Activated naive CD8-positive, alpha-beta T cell (primary cell): ENCODE results near the gene DHX35.
A peak's percentile ranks its signal among the peaks of the same experiment; 100 is the strongest.
"Not testable (repeated sequence)": the region's sequence is repeated elsewhere in the genome, so short reads cannot be mapped to it uniquely, and the experiment has no call there.

Experiments used
- H3K27ac Mint-ChIP-seq: one replicate; pipeline ENCODE4 v1.8.0; 2021; ENCODE audit warnings: mixed read lengths
- H3K27me3 Mint-ChIP-seq: one replicate; pipeline ENCODE4 v1.8.0; 2021; ENCODE audit warnings: mixed read lengths
- H3K36me3 Mint-ChIP-seq: one replicate; pipeline ENCODE4 v1.8.0; 2021; ENCODE audit warnings: mixed read lengths
- H3K4me1 Mint-ChIP-seq: one replicate; pipeline ENCODE4 v1.8.0; 2021; ENCODE audit warnings: low read depth, mixed read lengths
- H3K4me3 Mint-ChIP-seq: one replicate; pipeline ENCODE4 v1.8.0; 2021; ENCODE audit warnings: mild to moderate bottlenecking, mixed read lengths
- H3K9me3 Mint-ChIP-seq: one replicate; pipeline ENCODE4 v1.8.0; 2021; ENCODE audit warnings: low read depth, mixed read lengths

Gene DHX35

DNA sequence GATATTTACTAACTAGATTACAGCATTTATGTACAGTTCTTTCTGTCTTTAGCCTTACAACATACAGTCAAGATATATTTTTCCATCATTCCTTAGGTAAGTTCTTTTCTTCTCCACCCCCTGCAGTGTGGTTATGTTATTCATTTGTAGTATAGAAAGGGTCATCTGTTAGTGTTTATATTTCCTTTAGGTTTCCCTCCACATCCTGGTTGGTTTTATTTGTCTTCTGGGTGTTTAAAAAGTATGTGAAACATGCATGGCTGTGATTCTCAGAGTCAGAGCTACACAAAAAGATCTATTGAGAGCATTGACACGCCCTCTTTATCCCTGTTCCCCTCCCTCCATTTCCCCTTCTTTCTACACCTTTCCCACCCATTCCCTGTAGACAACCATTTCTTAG lies 20.1 kb downstream of the DHX35 start:
- H3K27ac Mint-ChIP-seq = no peak overlapping the region

DNA sequence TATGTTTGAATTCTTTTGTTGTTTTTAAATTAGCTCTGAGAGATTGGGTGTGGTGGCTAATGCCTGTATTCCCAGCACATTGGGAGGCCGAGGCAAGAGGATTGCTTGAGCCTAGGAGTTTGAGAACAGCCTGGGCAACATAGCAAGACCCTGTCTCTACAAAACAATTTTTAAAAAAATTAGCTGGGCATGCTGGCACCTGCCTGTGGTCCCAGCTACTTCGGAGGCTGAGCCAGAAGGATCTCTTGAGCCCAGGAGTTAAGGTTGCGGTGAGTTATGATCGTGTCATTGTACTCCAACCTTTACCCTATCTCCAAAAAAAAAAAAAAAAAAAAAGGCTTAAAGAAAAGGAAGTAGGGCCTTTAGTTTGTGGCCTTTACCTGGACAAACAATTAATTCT lies 22.9 kb downstream of the DHX35 start:
- H3K9me3 Mint-ChIP-seq = no peaks in the 10 kb centered on the region
- no peaks in the 10 kb centered on the region for H3K27me3 Mint-ChIP-seq
- no peak overlapping the region for H3K4me3 Mint-ChIP-seq
- peaks cover 8% of the 10 kb centered on the region for H3K4me1 Mint-ChIP-seq
- H3K36me3 Mint-ChIP-seq = peaks cover 14% of the 10 kb centered on the region
- no peak overlapping the region for H3K27ac Mint-ChIP-seq

More for the DNA sequence above, 20.1 kb downstream of the DHX35 start:
- Mint-ChIP-seq H3K4me1 (peaks cover 2% of the 10 kb centered on the region), H3K4me3 (no peak overlapping the region), H3K36me3 (peaks cover 5% of the 10 kb centered on the region), H3K9me3 (no peaks in the 10 kb centered on the region), H3K27me3 (no peaks in the 10 kb centered on the region)

DNA sequence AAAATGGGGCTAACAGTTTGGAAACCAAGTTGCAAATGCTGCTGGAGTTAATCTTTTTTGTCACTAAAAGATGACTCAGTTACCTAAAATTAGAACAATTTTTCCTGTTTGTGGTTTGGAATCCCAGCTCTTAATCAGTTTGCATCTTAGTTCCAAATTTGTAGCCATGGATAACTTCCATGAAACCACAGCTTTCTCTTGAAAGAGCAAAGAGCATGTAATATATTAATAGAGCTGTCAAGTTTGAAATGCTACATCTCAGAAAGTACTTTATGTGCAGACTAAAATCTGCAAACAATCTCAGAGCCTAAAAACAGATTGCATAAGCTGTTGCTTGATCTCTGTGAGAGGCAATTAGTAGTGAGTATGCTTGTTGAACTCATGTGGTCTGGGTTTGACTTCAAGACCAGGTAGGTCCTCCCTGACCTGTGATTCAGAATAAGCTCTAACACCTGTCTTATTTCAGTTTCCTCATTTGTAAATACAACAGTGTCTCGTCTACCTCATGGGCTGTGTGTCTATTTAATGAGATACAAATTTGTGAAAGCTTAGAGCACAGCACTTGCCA lies 23.5 kb downstream of the DHX35 start:
- H3K36me3 Mint-ChIP-seq = peaks cover 15% of the 10 kb centered on the region
- H3K4me1 Mint-ChIP-seq = peaks cover 6% of the 10 kb centered on the region
- H3K9me3 Mint-ChIP-seq = no peaks in the 10 kb centered on the region
- H3K27ac Mint-ChIP-seq = no peak overlapping the region
- H3K4me3 Mint-ChIP-seq = no peak overlapping the region
- no peaks in the 10 kb centered on the region for H3K27me3 Mint-ChIP-seq

DNA sequence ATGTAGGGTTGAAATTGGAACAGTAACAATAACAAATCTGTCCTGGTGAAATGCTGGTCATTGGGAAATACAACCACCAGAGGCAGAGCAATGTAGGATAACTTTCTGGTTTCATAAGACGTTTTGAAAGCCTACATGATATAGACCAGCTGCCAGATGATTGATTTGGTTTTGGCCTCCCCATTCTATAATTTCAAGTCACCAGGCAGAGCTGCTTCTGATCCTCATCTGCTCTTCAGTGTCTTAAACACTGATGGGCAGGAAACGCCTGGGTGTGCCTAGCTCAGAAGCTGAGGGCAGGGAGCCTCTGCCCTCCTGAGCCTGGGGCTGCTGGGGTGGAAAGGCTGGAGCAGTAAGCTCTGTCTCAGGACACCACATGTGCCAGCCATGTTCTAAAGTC lies 24.5 kb downstream of the DHX35 start:
- H3K27ac Mint-ChIP-seq = no peak overlapping the region
- H3K27me3 Mint-ChIP-seq = no peaks in the 10 kb centered on the region
- H3K4me1 Mint-ChIP-seq = peaks cover 6% of the 10 kb centered on the region
- no peak overlapping the region for H3K4me3 Mint-ChIP-seq
- H3K36me3 Mint-ChIP-seq = peaks cover 18% of the 10 kb centered on the region
- no peaks in the 10 kb centered on the region for H3K9me3 Mint-ChIP-seq

DNA sequence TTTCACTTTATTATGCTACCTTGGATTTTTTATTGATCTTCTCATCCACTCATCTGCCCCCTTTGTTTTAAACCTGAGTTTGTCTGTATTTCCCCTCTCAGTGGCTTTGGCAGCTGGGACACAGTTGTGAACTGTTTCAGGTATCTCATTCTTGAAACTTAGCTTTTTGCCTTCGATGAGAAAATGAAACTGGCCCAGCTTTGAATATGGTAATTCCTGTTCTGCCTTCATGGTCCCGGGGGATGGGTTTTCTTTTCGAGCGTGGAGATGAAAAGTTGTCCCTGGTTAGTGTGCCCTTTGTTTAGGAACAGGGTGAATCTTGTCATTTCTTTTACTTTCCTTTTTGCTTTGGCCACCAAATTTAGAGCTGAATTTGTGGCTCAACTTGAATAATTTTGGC lies 25.6 kb downstream of the DHX35 start:
- peaks cover 6% of the 10 kb centered on the region for H3K4me1 Mint-ChIP-seq
- H3K9me3 Mint-ChIP-seq = no peaks in the 10 kb centered on the region
- H3K27me3 Mint-ChIP-seq = no peaks in the 10 kb centered on the region
- H3K27ac Mint-ChIP-seq = no peak overlapping the region
- H3K36me3 Mint-ChIP-seq = peaks cover 19% of the 10 kb centered on the region
- no peak overlapping the region for H3K4me3 Mint-ChIP-seq

DNA sequence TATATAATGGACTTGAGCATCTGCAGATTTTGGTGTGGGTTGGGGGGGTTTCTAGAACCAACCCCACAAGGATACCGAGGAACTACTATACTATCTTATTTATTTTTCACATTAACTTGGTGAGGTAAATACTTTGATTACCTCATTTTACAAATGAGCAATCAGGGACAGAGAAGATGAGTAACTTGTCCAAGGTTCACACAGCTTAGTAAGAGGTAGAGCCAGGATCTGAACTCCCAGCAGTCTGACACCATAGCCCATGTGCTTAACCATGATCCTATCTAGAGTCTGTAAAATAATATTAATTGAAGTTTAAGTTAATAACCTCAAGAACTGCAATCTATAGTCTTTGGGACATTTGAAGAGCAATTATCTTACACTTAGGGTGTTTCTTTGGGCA lies 28.6 kb downstream of the DHX35 start:
- Mint-ChIP-seq H3K36me3 (peaks cover 20% of the 10 kb centered on the region), H3K4me1 (peaks cover 6% of the 10 kb centered on the region), H3K4me3 (no peak overlapping the region), H3K27ac (no peak overlapping the region), H3K27me3 (no peaks in the 10 kb centered on the region), H3K9me3 (no peaks in the 10 kb centered on the region)

DNA sequence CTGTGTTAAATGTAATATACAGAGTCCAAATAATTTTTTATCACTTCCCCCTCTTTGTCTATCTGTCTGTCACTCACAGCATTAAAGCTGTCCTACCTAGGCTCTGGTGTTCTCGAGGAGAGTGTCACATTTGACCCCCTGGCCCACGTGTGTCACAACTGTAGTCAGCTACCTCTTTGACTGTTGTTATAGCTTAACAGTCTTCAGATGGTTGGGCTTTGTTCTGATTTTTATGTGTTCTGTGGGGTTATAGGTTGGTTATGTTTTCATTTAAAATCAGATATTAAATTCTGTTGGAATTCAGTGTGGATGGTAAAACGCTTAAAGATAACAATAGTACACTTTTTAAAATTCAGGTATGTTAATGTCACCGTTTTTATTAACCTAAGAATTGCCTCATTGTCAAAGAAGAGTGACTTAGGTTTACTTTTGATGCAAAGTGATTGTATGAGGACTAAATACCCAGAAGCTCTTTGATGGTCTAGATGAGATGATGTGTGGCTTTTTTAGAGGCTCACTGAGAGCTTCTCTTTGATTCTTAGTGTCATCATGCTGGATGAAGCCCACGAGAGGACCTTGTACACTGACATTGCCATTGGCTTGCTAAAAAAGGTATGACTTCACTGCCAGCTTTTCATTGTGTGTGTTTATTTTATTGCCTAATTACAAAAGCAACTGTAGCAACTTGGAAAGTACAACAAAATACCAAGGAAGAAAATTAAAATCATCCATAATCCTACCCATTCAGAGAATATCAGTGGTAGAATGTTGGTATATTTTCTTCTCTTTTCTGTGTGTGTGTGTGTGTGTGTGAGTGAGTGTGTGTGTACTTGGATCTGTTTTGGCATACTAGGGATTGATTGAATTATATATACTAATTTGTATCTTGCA lies 29.9 kb downstream of the DHX35 start:
- Mint-ChIP-seq H3K36me3 (peaks cover 27% of the 10 kb centered on the region), H3K27me3 (no peaks in the 10 kb centered on the region), H3K27ac (no peak overlapping the region), H3K4me1 (peaks cover 11% of the 10 kb centered on the region), H3K9me3 (no peaks in the 10 kb centered on the region), H3K4me3 (no peak overlapping the region)

DNA sequence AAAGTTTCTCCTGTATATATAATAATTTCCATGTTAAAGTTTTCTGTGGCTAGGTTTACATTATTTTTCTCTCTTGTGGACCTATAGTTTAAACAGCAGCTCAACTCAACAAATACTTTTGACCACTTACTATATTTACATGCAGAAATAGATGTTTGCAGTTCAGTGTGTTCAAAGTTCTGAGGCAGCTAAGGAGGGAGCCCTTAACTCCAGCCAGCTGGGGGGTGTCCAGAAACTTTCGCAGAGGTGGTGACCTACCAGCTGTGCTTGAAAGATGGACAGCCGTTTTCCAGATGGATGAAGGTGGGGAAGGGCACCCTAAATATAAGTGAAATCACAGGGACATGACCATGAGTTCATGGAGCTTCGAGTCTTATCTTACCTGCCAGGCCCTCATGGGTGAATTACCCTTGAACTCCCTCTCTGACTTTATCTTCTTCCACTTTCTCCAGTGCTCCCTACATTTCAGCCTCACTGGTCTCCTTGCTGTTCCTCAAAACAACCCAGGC lies 33.4 kb downstream of the DHX35 start:
- H3K4me3 Mint-ChIP-seq = no peak overlapping the region
- H3K4me1 Mint-ChIP-seq = peaks cover 23% of the 10 kb centered on the region
- H3K36me3 Mint-ChIP-seq = peaks cover 31% of the 10 kb centered on the region
- H3K27me3 Mint-ChIP-seq = no peaks in the 10 kb centered on the region
- no peak overlapping the region for H3K27ac Mint-ChIP-seq
- no peaks in the 10 kb centered on the region for H3K9me3 Mint-ChIP-seq

DNA sequence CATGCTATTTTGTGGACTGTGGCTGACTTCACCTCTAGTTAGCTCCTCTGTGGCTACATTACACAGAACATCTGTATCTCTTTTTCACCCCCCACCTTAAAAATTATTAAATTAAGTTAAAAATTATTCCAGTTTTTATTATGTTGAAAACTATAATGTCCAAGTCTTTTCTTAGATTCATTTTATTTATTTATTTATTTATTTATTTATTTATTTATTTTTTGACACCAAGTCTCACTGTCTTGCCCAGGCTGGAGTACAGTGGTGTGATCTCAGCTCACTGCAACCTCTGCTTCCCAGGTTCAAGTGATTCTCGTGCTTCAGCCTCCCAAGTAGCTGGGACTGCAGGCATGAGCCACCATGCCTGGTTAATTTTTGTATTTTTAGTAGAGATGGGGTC lies 34.7 kb downstream of the DHX35 start:
- H3K4me3 Mint-ChIP-seq, H3K27me3 Mint-ChIP-seq, H3K9me3 Mint-ChIP-seq: not testable (repeated sequence)
- Mint-ChIP-seq H3K27ac (peak overlapping the region; percentile 59), H3K4me1 (peaks cover 23% of the 10 kb centered on the region), H3K36me3 (peaks cover 27% of the 10 kb centered on the region)

DNA sequence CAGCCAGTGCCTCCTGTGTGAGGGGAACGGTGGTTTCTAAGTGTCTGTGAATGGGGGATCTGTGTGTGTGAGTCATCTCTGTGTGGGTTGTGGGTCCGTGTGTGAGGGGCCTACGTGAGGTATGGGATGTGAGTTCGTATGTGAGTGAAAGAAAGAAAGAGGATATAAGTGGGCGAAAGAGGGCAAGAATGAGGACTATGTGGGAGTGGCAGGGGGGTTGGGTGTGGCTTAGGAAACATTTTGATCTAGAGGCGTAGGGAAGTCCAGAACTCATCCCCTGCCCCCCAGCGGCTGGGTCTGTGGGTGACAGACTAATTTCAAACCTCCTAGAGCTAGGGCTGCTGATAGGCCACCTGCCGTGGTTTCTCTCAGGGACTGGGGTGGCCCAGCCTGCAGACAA lies 35.5 kb downstream of the DHX35 start:
- Mint-ChIP-seq H3K9me3 (no peaks in the 10 kb centered on the region), H3K36me3 (peaks cover 27% of the 10 kb centered on the region), H3K4me1 (peaks cover 23% of the 10 kb centered on the region), H3K27me3 (no peaks in the 10 kb centered on the region), H3K27ac (peak overlapping the region; percentile 59), H3K4me3 (peak overlapping the region; percentile 43)

DNA sequence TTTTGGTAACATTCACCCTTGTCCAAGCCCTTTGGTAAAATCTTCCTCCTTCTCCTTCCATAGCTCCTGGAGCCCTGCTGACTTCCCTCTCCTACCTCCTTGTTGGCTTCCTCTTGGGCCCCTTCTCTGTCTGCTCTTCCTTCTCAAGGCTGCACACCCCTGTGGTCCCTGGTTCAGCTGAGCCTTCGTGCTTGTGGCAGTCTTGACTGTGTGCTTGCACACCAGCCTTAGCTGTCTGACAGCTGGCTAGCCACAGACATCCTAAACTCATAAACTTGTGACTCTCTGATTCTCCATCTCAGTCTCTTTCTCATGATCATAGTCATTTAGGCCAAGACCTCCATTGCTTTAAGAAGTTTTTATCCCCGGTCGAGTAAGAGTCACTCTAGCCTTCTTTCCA lies 37.1 kb downstream of the DHX35 start:
- Mint-ChIP-seq H3K4me1 (peaks cover 31% of the 10 kb centered on the region), H3K4me3 (no peak overlapping the region), H3K27ac (peak overlapping the region; percentile 62), H3K9me3 (no peaks in the 10 kb centered on the region), H3K36me3 (peaks cover 31% of the 10 kb centered on the region), H3K27me3 (no peaks in the 10 kb centered on the region)

DNA sequence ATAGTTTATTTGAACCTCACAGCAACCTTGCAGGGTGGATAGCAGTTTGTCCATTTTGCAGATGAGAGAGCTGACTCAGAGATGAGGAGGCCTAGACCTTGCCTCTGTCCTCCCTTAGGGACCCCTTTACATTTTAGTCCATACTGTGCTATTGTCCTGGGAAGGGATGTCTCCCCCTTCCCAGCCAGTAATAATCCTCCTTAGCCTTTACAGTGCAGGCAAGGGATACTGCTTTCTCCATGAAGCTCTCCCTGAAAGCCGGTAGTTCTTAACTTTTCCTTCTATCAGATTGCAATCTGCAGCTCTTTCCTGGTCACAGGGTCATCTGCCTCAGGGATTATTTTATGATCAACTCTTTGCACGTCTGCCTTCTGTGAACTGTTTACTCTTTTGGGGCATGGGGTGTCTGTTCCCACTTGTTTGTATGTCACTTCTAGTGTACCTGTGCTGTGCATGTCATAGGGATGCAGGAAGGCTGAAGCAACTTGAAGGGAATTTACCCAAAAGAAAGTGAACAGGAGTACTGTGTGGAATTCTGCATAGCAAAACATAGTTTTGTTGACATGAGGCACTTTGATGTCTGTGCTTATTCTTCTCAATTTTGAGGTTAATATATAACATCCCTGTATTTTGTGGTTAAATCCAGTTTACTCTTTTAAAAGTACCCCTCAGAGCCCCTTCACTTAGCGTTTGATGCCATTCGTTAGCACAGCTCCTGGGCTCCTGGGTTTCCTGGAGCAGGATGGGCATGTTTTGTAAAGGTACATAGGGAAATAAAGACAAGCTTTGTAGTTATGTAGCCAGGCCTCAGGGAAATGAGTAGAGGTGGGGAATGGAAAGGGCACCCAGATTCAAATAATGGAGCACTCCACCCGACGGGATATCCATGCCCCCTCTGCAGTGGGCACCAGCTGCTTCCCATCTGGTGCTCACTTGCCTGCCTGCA lies 38.1 kb downstream of the DHX35 start:
- Mint-ChIP-seq H3K9me3 (no peaks in the 10 kb centered on the region), H3K4me3 (no peak overlapping the region), H3K27ac (no peak overlapping the region), H3K27me3 (no peaks in the 10 kb centered on the region), H3K4me1 (peaks cover 35% of the 10 kb centered on the region), H3K36me3 (peaks cover 37% of the 10 kb centered on the region)

DNA sequence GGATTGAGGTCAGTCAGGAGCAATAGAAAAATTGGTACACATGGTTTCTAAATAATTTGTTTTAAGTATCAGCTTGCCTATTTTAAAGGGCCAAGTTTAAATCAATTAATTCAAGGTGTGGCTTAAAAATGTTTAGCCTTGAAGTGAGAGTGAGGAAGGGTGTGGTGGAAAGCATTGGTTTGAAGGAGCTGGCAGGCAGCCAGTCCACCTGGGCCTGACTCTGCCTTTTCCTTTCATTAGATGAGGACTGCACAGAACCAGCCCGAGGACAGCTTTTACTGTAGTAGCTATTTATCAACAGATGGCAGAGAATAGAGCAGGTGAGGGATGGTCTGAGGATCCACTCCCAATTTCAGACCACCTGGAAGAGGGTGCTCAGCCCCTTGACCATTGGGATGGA lies 42.4 kb downstream of the DHX35 start:
- H3K9me3 Mint-ChIP-seq = no peaks in the 10 kb centered on the region

DNA sequence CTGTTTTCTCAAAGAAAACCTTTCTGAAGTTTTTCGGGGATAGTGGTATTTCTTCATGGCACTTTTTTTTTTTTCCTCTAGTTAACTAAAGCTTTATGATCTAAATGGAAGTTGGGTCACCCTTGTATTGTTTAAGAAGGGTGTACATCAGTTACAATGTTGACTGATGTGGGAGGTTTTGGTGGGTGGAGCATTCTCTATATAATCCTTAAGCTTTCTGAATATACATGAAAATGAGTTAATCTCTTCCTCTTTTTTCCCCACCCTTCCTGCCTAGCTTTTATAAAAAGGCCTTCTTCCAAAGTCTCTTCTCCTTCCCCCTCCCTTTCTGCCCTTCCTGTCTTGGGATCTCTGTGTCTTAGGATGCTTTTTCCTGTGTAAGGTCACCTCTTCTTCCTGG lies 47.2 kb downstream of the DHX35 start:
- H3K4me1 Mint-ChIP-seq = peaks cover 13% of the 10 kb centered on the region
- no peak overlapping the region for H3K27ac Mint-ChIP-seq
- H3K27me3 Mint-ChIP-seq = no peaks in the 10 kb centered on the region
- H3K4me3 Mint-ChIP-seq = no peak overlapping the region
- peaks cover 25% of the 10 kb centered on the region for H3K36me3 Mint-ChIP-seq
- no peaks in the 10 kb centered on the region for H3K9me3 Mint-ChIP-seq

More for the DNA sequence above, 42.4 kb downstream of the DHX35 start:
- Mint-ChIP-seq H3K36me3 (peaks cover 31% of the 10 kb centered on the region), H3K4me3 (no peak overlapping the region), H3K27ac (no peak overlapping the region), H3K4me1 (peaks cover 20% of the 10 kb centered on the region), H3K27me3 (no peaks in the 10 kb centered on the region)

DNA sequence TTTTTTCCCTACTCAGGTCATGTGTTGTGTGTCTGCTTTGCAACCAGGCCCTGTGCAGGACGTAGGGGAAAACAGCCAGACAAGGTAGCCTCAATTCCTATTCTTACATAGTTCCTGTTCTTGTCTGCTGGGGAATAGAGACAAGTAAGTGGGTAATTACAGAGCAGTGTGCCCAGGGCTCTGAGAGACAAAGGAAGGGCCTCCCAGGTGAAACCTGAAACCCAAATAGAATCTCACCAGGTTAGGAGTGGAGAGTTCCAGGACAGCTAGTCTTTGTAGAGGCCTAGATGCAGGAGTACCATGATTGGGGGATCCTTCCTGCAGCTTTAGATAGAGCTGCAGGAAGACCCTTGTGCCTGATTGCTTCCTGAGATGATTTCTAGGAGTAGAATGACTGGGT lies 48.4 kb downstream of the DHX35 start:
- H3K9me3 Mint-ChIP-seq = no peaks in the 10 kb centered on the region
- no peak overlapping the region for H3K27ac Mint-ChIP-seq
- H3K4me3 Mint-ChIP-seq = no peak overlapping the region
- H3K27me3 Mint-ChIP-seq = no peaks in the 10 kb centered on the region
- H3K36me3 Mint-ChIP-seq = peaks cover 30% of the 10 kb centered on the region
- H3K4me1 Mint-ChIP-seq = peaks cover 11% of the 10 kb centered on the region
